ENCODE results near the gene RIT1. TPM values are rescaled to one million over a fixed set of nuclear protein-coding genes. Genes with fewer than 3 reads are reported as not detected.
A peak's percentile ranks its signal among the peaks of the same experiment; 100 is the strongest.

The RIT1 gene
- total and polyA plus RNA-seq, 3 experiments from 2014 or later = 13.7 to 17.7 (median 16.9) TPM

GRCh38 chr1:155859881-155860871 is 51.0 kb downstream of the RIT1 start:
- CTCF ChIA-PET = interaction anchor here (0.9 to 1.5 kb wide), 4 partner anchors 9 to 125 kb away, joined by 3 to 4 read pairs (median 3); partner anchors contain the start of gene ARHGEF2
- H3K4me3 Mint-ChIP-seq = peak overlapping the region; percentile 86 to 96 (median 93)
- H3K9me3 ChIP-seq (ENCODE audit: low read length) = no peaks in the 10 kb centered on the region
- H3K9me3 Mint-ChIP-seq = no peaks in the 10 kb centered on the region
- H3K27me3 ChIP-seq (ENCODE audit: insufficient read depth, low read length, poor library complexity, severe bottlenecking) = no peaks in the 10 kb centered on the region
- peak overlapping the region; percentile 83 for H3K27ac ChIP-seq (ENCODE audit: low read depth, low read length)
- peaks cover 41% of the 10 kb centered on the region for H3K4me1 ChIP-seq (ENCODE audit: insufficient read depth, low read length)
- peaks cover 3% of the 10 kb centered on the region for H3K36me3 ChIP-seq (ENCODE audit: insufficient read depth, low read length)
- peak; percentile 29 to 85 (median 64) for DNase-seq
- POLR2A ChIA-PET = interaction anchor here (0.5 to 1.5 kb wide), 4 partner anchors 50 to 503 kb away, joined by 3 to 6 read pairs (median 3); partner anchors contain the start of gene ARHGEF2
- peak overlapping the region; percentile 89 to 98 (median 96) for H3K27ac Mint-ChIP-seq
- no peaks in the 10 kb centered on the region for H3K27me3 Mint-ChIP-seq
- peaks cover 38 to 57% (median 47%) of the 10 kb centered on the region in 3 donors for H3K4me1 Mint-ChIP-seq
- H3K36me3 Mint-ChIP-seq = peaks cover 0 to 14% (median 2%) of the 10 kb centered on the region in 3 donors
- peak overlapping the region; percentile 27 for H3K4me3 ChIP-seq (ENCODE audit: low read length)

DNA sequence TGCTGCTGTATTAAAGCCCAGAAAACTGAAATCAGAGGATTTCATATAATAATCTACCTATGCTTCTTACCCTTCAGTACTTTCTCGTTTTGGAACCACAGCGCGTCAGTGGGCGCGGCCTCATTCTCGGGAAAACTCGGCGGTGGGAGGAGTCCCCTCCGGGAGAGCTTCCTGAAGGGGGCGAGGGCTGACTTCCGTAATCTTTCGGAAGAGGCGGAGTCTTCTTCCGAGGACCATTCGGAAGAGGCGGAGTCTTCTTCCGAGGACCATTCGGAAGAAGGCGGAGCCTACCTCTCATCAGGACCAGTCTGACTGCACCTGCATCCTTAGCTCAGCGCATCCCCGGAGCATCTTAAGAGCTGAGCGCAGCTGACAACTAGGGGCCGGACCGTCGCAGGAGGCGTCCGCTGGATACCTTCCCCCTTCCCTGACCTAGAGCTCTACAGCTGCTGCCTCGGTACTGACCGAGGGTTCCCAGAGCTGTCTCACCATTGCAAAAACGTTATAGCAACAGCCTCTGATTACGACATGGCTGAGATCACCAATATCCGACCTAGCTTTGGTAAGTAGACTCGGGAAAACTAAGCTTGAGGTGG is 51.8 kb downstream of the RIT1 start, which contains the start of gene SYT11:
Gene SYT11 (plus strand): TSS at position 334 of the 596 bp plus-strand sequence. CDS start 195 bp downstream, at position 529.
- peaks cover 39 to 60% (median 51%) of the 10 kb centered on the region in 3 donors for H3K4me1 Mint-ChIP-seq
- POLR2A ChIA-PET = interaction anchor here (0.5 to 1.5 kb wide), 5 partner anchors 17 to 504 kb away, joined by 3 to 6 read pairs (median 3); partner anchors contain the start of gene ARHGEF2
- peak within 1 kb of the TSS; percentile 77 for H3K4me3 ChIP-seq (ENCODE audit: low read length)
- H3K4me3 Mint-ChIP-seq = peak within 1 kb of the TSS; percentile 86 to 99 (median 96)
- H3K27ac Mint-ChIP-seq = peak within 1 kb of the TSS; percentile 89 to 98 (median 96)
- H3K27ac ChIP-seq (ENCODE audit: low read depth, low read length) = peak within 1 kb of the TSS; percentile 83
- no peaks in the 10 kb centered on the region for H3K27me3 Mint-ChIP-seq
- H3K9me3 Mint-ChIP-seq = no peaks in the 10 kb centered on the region
- peaks cover 41% of the 10 kb centered on the region for H3K4me1 ChIP-seq (ENCODE audit: insufficient read depth, low read length)
- DNase-seq = peak; percentile 89 to 94 (median 91)
- peaks cover 11% of the 10 kb centered on the region for H3K36me3 ChIP-seq (ENCODE audit: insufficient read depth, low read length)
- H3K9me3 ChIP-seq (ENCODE audit: low read length) = no peaks in the 10 kb centered on the region
- CTCF ChIA-PET = interaction anchor here (0.9 to 1.5 kb wide), 3 partner anchors 9 to 119 kb away, joined by 3 to 4 read pairs (median 3); partner anchors contain the start of gene ARHGEF2
- peaks cover 0 to 20% (median 4%) of the 10 kb centered on the region in 3 donors for H3K36me3 Mint-ChIP-seq
- no peaks in the 10 kb centered on the region for H3K27me3 ChIP-seq (ENCODE audit: insufficient read depth, low read length, poor library complexity, severe bottlenecking)

DNA sequence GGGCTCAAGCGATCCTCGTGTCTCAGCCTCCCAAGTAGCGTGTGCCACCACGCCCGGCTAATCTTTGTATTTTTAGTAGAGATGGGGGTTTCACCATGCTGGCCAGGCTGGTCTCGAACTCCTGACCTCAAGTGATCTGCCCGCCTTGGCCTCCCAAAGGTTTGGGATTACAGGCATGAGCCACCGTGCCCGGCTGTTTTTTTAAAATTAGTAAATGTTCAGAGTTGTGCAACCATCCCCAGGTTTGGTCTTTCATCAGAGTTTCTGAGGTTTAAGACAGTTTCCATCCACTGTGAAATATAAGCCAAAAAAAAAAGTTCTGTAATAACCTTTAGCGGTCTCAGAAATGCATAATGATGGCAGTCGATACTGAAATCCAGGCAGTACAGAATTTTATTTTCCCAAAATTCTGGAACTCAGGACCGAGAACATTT is 52.3 kb downstream of the RIT1 start:
- Mint-ChIP-seq H3K36me3 (peaks cover 0 to 22% (median 4%) of the 10 kb centered on the region in 3 donors), H3K27ac (peak overlapping the region; percentile 89 to 98 (median 96)), H3K27me3 (no peaks in the 10 kb centered on the region), H3K4me3 (peak overlapping the region; percentile 86 to 96 (median 93)), H3K9me3 (no peaks in the 10 kb centered on the region), H3K4me1 (peaks cover 39 to 60% (median 51%) of the 10 kb centered on the region in 3 donors)
- H3K36me3 ChIP-seq (ENCODE audit: insufficient read depth, low read length) = peaks cover 15% of the 10 kb centered on the region
- ChIA-PET CTCF (interaction anchor here (0.9 kb wide), 1 partner anchor 87 kb away, joined by 3 read pairs; no protein-coding TSS in a partner anchor), POLR2A (interaction anchor here (0.6 to 1.5 kb wide), 3 partner anchors 18 to 118 kb away, joined by 3 to 6 read pairs (median 3); no protein-coding TSS in a partner anchor)
- H3K4me1 ChIP-seq (ENCODE audit: insufficient read depth, low read length) = peaks cover 41% of the 10 kb centered on the region
- H3K27ac ChIP-seq (ENCODE audit: low read depth, low read length) = peak overlapping the region; percentile 83
- H3K4me3 ChIP-seq (ENCODE audit: low read length) = peak overlapping the region; percentile 77
- no peaks in the 10 kb centered on the region for H3K9me3 ChIP-seq (ENCODE audit: low read length)
- DNase-seq = no peak
- H3K27me3 ChIP-seq (ENCODE audit: insufficient read depth, low read length, poor library complexity, severe bottlenecking) = no peaks in the 10 kb centered on the region

- H3K4me3 Mint-ChIP-seq = peak within 1 kb of the TSS; percentile 95 to 100 (median 98)
- Histone ChIP-seq H3K27me3 (ENCODE audit: insufficient read depth, low read length, poor library complexity, severe bottlenecking) (no peaks in the 10 kb centered on the region), H3K4me3 (ENCODE audit: low read length) (peak within 1 kb of the TSS; percentile 88), H3K27ac (ENCODE audit: low read depth, low read length) (peak within 1 kb of the TSS; percentile 88), H3K4me1 (ENCODE audit: insufficient read depth, low read length) (peaks cover 41% of the 10 kb centered on the region), H3K9me3 (ENCODE audit: low read length) (no peaks in the 10 kb centered on the region), H3K36me3 (ENCODE audit: insufficient read depth, low read length) (peaks cover 22% of the 10 kb centered on the region)
- DNase-seq = peak; percentile 82 to 92 (median 86)
- ChIA-PET POLR2A (no interaction called here), CTCF (interaction anchor here (1.0 to 1.3 kb wide), 2 partner anchors 8 to 579 kb away, joined by 3 read pairs; no protein-coding TSS in a partner anchor)
- H3K9me3 Mint-ChIP-seq = no peaks in the 10 kb centered on the region
- H3K27me3 Mint-ChIP-seq = no peaks in the 10 kb centered on the region
- peaks cover under 1 to 37% (median 2%) of the 10 kb centered on the region in 3 donors for H3K36me3 Mint-ChIP-seq
- peak within 1 kb of the TSS; percentile 89 to 100 (median 99) for H3K27ac Mint-ChIP-seq
- peaks cover 42 to 72% (median 63%) of the 10 kb centered on the region in 3 donors for H3K4me1 Mint-ChIP-seq
Measured at GRCh38 chr1:155856975-155857930, 53.9 kb downstream of the RIT1 start, which contains the start of gene GON4L. TSS of gene GON4L (minus strand) at chr1:155857214. CDS start at chr1:155853780, 3,434 bp downstream.

- H3K36me3 Mint-ChIP-seq = peaks cover 3 to 43% (median 4%) of the 10 kb centered on the region in 3 donors
- H3K4me3 Mint-ChIP-seq = peak overlapping the region; percentile 95 to 100 (median 98)
- Histone ChIP-seq H3K27me3 (ENCODE audit: insufficient read depth, low read length, poor library complexity, severe bottlenecking) (no peaks in the 10 kb centered on the region), H3K9me3 (ENCODE audit: low read length) (no peaks in the 10 kb centered on the region), H3K4me1 (ENCODE audit: insufficient read depth, low read length) (peaks cover 41% of the 10 kb centered on the region), H3K27ac (ENCODE audit: low read depth, low read length) (peak overlapping the region; percentile 88), H3K4me3 (ENCODE audit: low read length) (peak overlapping the region; percentile 88), H3K36me3 (ENCODE audit: insufficient read depth, low read length) (peaks cover 22% of the 10 kb centered on the region)
- H3K9me3 Mint-ChIP-seq = no peaks in the 10 kb centered on the region
- ChIA-PET CTCF (interaction anchor here (1.3 kb wide), 1 partner anchor 9 kb away, joined by 3 read pairs; no protein-coding TSS in a partner anchor), POLR2A (interaction anchor here (0.6 kb wide), 1 partner anchor 109 kb away, joined by 8 read pairs; no protein-coding TSS in a partner anchor)
- no peaks in the 10 kb centered on the region for H3K27me3 Mint-ChIP-seq
- H3K27ac Mint-ChIP-seq = peak overlapping the region; percentile 89 to 100 (median 99)
- peaks cover 45 to 81% (median 69%) of the 10 kb centered on the region in 3 donors for H3K4me1 Mint-ChIP-seq
- no peak for DNase-seq
Measured at GRCh38 chr1:155856257-155856974, 54.7 kb downstream of the RIT1 start.

DNA sequence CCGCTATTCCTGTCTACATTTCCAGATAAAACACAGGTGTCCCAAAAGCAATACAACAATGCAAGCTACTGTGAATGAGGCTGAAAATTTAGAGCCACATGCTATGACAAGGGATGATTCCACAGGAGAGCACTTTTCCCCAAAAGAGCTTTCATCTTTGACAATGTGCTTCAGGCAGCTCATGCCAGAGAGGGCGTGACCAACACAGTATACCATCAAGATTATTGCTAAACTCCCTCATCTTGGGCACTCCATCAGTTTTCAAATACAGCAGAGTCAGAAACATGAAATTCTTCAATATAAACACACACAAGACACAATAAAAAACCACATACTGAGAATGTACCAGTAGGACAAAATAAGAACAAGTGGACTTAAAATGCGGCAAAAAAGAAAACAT is 60.8 kb downstream of the RIT1 start:
- Histone ChIP-seq H3K4me3 (ENCODE audit: low read length) (no peak overlapping the region), H3K4me1 (ENCODE audit: insufficient read depth, low read length) (peaks cover 20% of the 10 kb centered on the region), H3K36me3 (ENCODE audit: insufficient read depth, low read length) (peaks cover 27% of the 10 kb centered on the region), H3K27me3 (ENCODE audit: insufficient read depth, low read length, poor library complexity, severe bottlenecking) (no peaks in the 10 kb centered on the region), H3K9me3 (ENCODE audit: low read length) (no peaks in the 10 kb centered on the region), H3K27ac (ENCODE audit: low read depth, low read length) (no peak overlapping the region)
- H3K4me3 Mint-ChIP-seq = peak overlapping the region; percentile 0 to 72 (median 15)
- no peaks in the 10 kb centered on the region for H3K9me3 Mint-ChIP-seq
- H3K36me3 Mint-ChIP-seq = peaks cover 9 to 66% (median 11%) of the 10 kb centered on the region in 3 donors
- DNase-seq = no peak
- POLR2A ChIA-PET = no interaction called here
- H3K27ac Mint-ChIP-seq = peak overlapping the region in 4 of 8 donors; percentile 34 to 77 (median 60)
- H3K4me1 Mint-ChIP-seq = peaks cover 29 to 64% (median 54%) of the 10 kb centered on the region in 3 donors
- CTCF ChIA-PET = interaction anchor here (1.0 kb wide), 1 partner anchor 18 kb away, joined by 3 read pairs; no protein-coding TSS in a partner anchor
- H3K27me3 Mint-ChIP-seq = no peaks in the 10 kb centered on the region
